Panc1 (cell line): ENCODE data around the gene DGAT2. TPM values are rescaled to one million over a fixed set of nuclear protein-coding genes. Genes with fewer than 3 reads are reported as not detected.

Source experiments
- ATAC-seq: fragments of 200-7000 bp; cut with Tn5 transposase; 2 replicates; pipeline ENCODE4 v1.9.1; 2020; ENCODE audit warnings: mild to moderate bottlenecking, moderate library complexity
- BruUV-seq: library from RNA; stranded (reverse); fragments of 400-500 nt; replicated peaks from 2 replicates; lab custom pipeline; 2021; lab: Mats Ljungman, UMichigan
- CTCF ChIA-PET: fragments of 300-600 bp; sonication (Branson Sonifier 250); formaldehyde crosslinking; loops from one replicate; lab custom pipeline; 2022; ENCODE audit warnings: antibody characterized with exemption; lab: Charles Lee
- POLR2A ChIA-PET: fragments of 300-600 bp; sonication (Branson Sonifier 250); formaldehyde crosslinking; loops from one replicate; lab custom pipeline; 2022; ENCODE audit warnings: antibody characterized with exemption; lab: Charles Lee
- DNase-seq: peaks from one replicate; pipeline ENCODE4 v3.0.0-alpha.2; 2010; ENCODE audit warnings: low read depth, low spot score
- H3K27ac ChIP-seq: 2 replicates; pipeline ENCODE4 v1.5.1; 2011; ENCODE audit warnings: mild to moderate bottlenecking, low read length, inconsistent platforms
- H3K27me3 ChIP-seq: fragments of 200-500 bp; sonication (Bioruptor generic); 2 replicates; pipeline ENCODE4 v1.6.0; 2014; ENCODE audit warnings: low read length, inconsistent platforms; ENCODE audit not compliant: control insufficient read depth, insufficient read depth
- H3K36me3 ChIP-seq: fragments of 200-500 bp; sonication (Bioruptor generic); 2 replicates; pipeline ENCODE4 v1.5.1; 2014; ENCODE audit warnings: inconsistent platforms, mild to moderate bottlenecking, low read length, moderate library complexity; ENCODE audit not compliant: control insufficient read depth, insufficient read depth
- H3K4me1 ChIP-seq: 2 replicates; pipeline ENCODE4 v1.5.1; 2011; ENCODE audit warnings: inconsistent platforms, mild to moderate bottlenecking, low read length, moderate library complexity; ENCODE audit not compliant: control insufficient read depth, insufficient read depth
- H3K4me3 ChIP-seq, 2 experiments: 2 replicates each; pipeline ENCODE4 v1.5.1; 2011 to 2012; ENCODE audit warnings: low read depth in 2 of 2, low read length in 2 of 2, mild to moderate bottlenecking in 2 of 2, inconsistent platforms in 1 of 2, moderate library complexity in 1 of 2
- H3K9me3 ChIP-seq: fragments of 200-500 bp; sonication (Bioruptor generic); 2 replicates; pipeline ENCODE4 v1.5.1; 2014; ENCODE audit warnings: low read depth, mild to moderate bottlenecking, inconsistent platforms, low read length, moderate library complexity; ENCODE audit not compliant: control insufficient read depth, insufficient read depth
- POLR2AphosphoS5 ChIP-seq: IDR thresholded peaks from 2 replicates; pipeline ENCODE4 v1.6.1; 2012; ENCODE audit warnings: mild to moderate bottlenecking, low read depth, low read length, moderate library complexity
- REST ChIP-seq, 2 experiments: IDR thresholded peaks; 2 replicates each; pipeline ENCODE4 v1.6.1; 2011 to 2012; ENCODE audit warnings: low read depth in 2 of 2, control low read depth in 1 of 2, low read length in 1 of 2, mild to moderate bottlenecking in 1 of 2, moderate library complexity in 1 of 2; ENCODE audit not compliant: insufficient read depth in 1 of 2
- SIN3A ChIP-seq: IDR thresholded peaks from 2 replicates; pipeline ENCODE4 v1.6.1; 2012; ENCODE audit warnings: low read depth, mild to moderate bottlenecking, low read length, moderate library complexity, borderline replicate concordance; ENCODE audit not compliant: insufficient read depth
- TCF7L2 ChIP-seq: IDR thresholded peaks from 2 replicates; pipeline ENCODE4 v1.6.1; 2011; ENCODE audit warnings: mild to moderate bottlenecking, low read depth, low read length, inconsistent platforms
- in situ Hi-C: cut with HindIII; loops from 2 replicates; pipeline ENCODE4 v1.10.0; 2016; ENCODE audit warnings: low sequenced_read_pairs, low pct_unique_long_range_greater_than_20kb
- intact Hi-C: fragments of 100-400 bp; cut with micrococcal nuclease; formaldehyde crosslinking; loops from one replicate; pipeline ENCODE4 v1.10.0; 2022; ENCODE audit not compliant: unreplicated experiment
- total RNA-seq: library from RNA; stranded (reverse); gene quantifications from one replicate; pipeline ENCODE4 v1.2.1, GENCODE V29; 2021; ENCODE audit not compliant: unreplicated experiment
- TF ChIP-seq, protein P1 (sequence below): fragments of 450-650 bp; IDR thresholded peaks from 2 replicates; pipeline ENCODE4 v1.5.1; 2017; ENCODE audit warnings: mild to moderate bottlenecking

Gene DGAT2
- total RNA-seq, 1 experiment from 2014 or later = 19.2 TPM

DNA sequence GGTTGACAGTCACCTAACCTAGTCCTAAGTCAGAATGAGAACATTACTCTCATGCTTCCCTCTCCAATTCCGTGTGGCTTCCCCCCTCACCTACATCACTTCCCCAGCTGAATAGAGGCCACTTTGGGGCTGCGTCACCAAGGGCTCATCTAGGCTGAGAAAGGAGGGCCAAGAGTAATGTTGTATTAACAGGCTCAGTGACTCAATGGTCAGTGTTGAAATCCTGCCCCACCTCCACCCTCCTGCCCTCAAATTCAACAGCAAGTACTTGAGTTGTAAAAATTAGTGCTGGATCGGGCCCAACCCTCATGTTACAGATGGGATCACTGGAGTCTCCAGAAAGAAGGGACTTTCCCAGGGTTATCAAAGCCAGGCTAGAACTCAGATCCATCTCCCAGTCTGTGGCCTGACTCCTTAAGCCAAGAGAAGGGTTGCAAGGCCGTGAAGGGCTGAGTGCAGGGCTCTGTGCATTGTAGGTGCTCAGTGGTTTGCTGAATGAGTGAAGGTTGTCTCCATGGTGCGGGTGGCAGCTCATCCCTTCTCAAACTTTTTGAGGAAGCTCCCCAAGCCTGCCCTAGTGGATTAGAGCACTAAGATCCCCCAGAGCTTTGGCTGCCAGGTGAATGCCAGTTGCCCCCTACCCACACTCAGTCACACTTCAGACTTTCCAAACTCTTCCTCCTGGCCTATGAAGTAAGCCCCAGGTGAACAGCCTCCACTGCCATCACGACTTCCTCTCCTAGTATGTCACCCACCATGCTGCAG, 3.2 kb downstream of the DGAT2 start:
- Histone ChIP-seq H3K4me1 (peaks cover 11% of the 10 kb centered on the region; the same call in 1 of the 2 replicates), H3K27ac (no peak overlapping the region), H3K4me3 (no peak overlapping the region), H3K9me3 (no peaks in the 10 kb centered on the region), H3K27me3 (no peaks in the 10 kb centered on the region), H3K36me3 (no peaks in the 10 kb centered on the region)
- in situ Hi-C loops = no loop called here
- POLR2A ChIA-PET = no interaction called here
- intact Hi-C loops = no loop called here
- CTCF ChIA-PET = no interaction called here
- BruUV-seq = no TSS peak
- DNase-seq (no peak), ATAC-seq (no peak)
- TF ChIP-seq, protein P1, sequence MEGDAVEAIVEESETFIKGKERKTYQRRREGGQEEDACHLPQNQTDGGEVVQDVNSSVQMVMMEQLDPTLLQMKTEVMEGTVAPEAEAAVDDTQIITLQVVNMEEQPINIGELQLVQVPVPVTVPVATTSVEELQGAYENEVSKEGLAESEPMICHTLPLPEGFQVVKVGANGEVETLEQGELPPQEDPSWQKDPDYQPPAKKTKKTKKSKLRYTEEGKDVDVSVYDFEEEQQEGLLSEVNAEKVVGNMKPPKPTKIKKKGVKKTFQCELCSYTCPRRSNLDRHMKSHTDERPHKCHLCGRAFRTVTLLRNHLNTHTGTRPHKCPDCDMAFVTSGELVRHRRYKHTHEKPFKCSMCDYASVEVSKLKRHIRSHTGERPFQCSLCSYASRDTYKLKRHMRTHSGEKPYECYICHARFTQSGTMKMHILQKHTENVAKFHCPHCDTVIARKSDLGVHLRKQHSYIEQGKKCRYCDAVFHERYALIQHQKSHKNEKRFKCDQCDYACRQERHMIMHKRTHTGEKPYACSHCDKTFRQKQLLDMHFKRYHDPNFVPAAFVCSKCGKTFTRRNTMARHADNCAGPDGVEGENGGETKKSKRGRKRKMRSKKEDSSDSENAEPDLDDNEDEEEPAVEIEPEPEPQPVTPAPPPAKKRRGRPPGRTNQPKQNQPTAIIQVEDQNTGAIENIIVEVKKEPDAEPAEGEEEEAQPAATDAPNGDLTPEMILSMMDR = no peak
- TF ChIP-seq REST (IDR thresholded peaks at IDR 0.05; ENCODE audit: insufficient read depth in 1 of 2, low read depth in 2 of 2, low read length in 1 of 2) = no peak
- TF ChIP-seq TCF7L2 = no peak
- TF ChIP-seq POLR2AphosphoS5 = no peak
- no peak for TF ChIP-seq SIN3A

DNA sequence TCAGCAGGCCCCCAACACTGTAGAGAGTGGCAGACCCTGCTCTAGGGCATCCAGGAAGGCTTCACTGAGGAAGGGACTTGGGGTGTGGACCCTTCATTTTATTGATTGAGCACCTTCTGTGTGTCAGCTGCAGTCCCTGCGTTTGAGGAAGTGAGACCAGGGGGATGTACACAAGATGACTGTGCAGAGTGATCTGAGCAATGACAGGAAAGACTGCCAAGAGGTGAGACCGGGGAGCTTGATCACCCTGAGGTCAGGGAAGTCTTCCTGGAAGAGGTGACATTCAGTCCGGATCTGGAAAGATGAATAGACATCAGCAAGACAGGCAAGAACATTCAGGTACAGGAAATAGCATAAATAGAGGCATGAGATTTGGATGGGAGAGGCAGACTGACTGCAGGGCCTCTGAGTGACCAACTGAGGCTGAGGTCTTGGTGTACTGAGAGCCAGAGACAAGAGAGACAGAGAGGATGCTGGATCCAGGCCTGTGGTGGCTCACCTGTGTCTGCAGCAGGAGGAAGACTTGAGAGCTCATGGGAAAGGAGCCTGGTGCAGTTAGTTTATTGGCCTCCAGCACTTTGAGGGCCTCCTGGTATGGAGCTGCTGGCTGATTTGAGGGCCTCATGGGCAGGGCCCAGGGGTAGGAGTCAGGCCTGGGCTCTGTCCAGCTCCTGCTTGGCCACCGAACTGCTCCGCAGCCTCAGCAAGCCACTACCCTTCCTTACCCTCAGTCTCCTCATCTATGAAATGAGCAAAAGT, 5.2 kb downstream of the DGAT2 start:
- H3K27ac ChIP-seq = no peak overlapping the region
- in situ Hi-C loops = no loop called here
- POLR2A ChIA-PET = no interaction called here

More for the DNA sequence above, 5.2 kb downstream of the DGAT2 start:
- Histone ChIP-seq H3K4me1 (peaks cover 8% of the 10 kb centered on the region; the same call in 1 of the 2 replicates), H3K4me3 (no peak overlapping the region), H3K27me3 (no peaks in the 10 kb centered on the region), H3K9me3 (no peaks in the 10 kb centered on the region), H3K36me3 (no peaks in the 10 kb centered on the region)
- intact Hi-C loops = no loop called here
- no peak for TF ChIP-seq SIN3A
- TF ChIP-seq REST (IDR thresholded peaks at IDR 0.05; ENCODE audit: insufficient read depth in 1 of 2, low read depth in 2 of 2, low read length in 1 of 2) = no peak
- no peak for TF ChIP-seq TCF7L2
- TF ChIP-seq, protein P1 = no peak
- TF ChIP-seq POLR2AphosphoS5 = no peak
- CTCF ChIA-PET = interaction anchor here (0.6 kb wide), 1 partner anchor 56 kb away, joined by 3 read pairs; no protein-coding TSS in a partner anchor
- no peak for ATAC-seq
- no peak for DNase-seq
- no TSS peak for BruUV-seq
